Activated T-cell treated with anti-CD3 and anti-CD28 coated beads, Interleukin-2, amount 50 U/mL, for 72 hours (primary cell): Measurements from ENCODE around the gene RBBP5. TPM values are rescaled to one million over a fixed set of nuclear protein-coding genes. Genes with fewer than 3 reads are reported as not detected.

ENCODE experiments used
- ATAC-seq, 2 donors: fragments of 150-1000 bp; cut with Tn5 transposase; replicated peaks in 1 of 2; 2 replicates each; pipeline ENCODE4 v1.10.0; 2021; ENCODE audit warnings: moderate library complexity in 2 of 2, mild to moderate bottlenecking in 1 of 2
- DNase-seq, 2 donors: peaks; one replicate each; pipeline ENCODE4 v3.0.0; 2021 to 2022; ENCODE audit warnings: mixed read lengths in 1 of 2
- H3K27ac Mint-ChIP-seq: one replicate; pipeline ENCODE4 v1.8.0; 2022; ENCODE audit warnings: mild to moderate bottlenecking, moderate library complexity, mixed read lengths
- H3K27me3 Mint-ChIP-seq: one replicate; pipeline ENCODE4 v1.8.0; 2022; ENCODE audit warnings: low read depth, mixed read lengths
- H3K36me3 Mint-ChIP-seq, 2 donors: one replicate each; pipeline ENCODE4 v1.8.0; 2022; ENCODE audit warnings: mixed read lengths in 2 of 2, mild to moderate bottlenecking in 1 of 2; ENCODE audit not compliant: insufficient read depth in 2 of 2
- H3K4me1 Mint-ChIP-seq: one replicate; pipeline ENCODE4 v1.8.0; 2022; ENCODE audit warnings: low read depth, mixed read lengths
- H3K4me3 Mint-ChIP-seq, 2 donors: one replicate each; pipeline ENCODE4 v1.8.0; 2022; ENCODE audit warnings: mild to moderate bottlenecking in 2 of 2, mixed read lengths in 2 of 2, moderate library complexity in 2 of 2
- H3K9me3 Mint-ChIP-seq, 2 donors: one replicate each; pipeline ENCODE4 v1.8.0; 2022; ENCODE audit warnings: mixed read lengths in 2 of 2
- total RNA-seq, 2 donors: library from RNA; stranded (reverse); gene quantifications; one replicate each; pipeline ENCODE4 v1.2.3, GENCODE V29; 2022

Gene RBBP5
- total RNA-seq, 2 donors from 2014 or later = 19.9 to 28.4 TPM

GRCh38 chr1:205118752-205119151, 3.0 kb downstream of the RBBP5 start:
- DNase-seq = no peak
- H3K27ac Mint-ChIP-seq = peak overlapping the region; percentile 74
- peaks cover 35% of the 10 kb centered on the region for H3K4me1 Mint-ChIP-seq

GRCh38 chr1:205111354-205111753, 10.4 kb downstream of the RBBP5 start:
- H3K27me3 Mint-ChIP-seq = no peaks in the 10 kb centered on the region
- H3K27ac Mint-ChIP-seq = peak overlapping the region; percentile 0
- H3K36me3 Mint-ChIP-seq = peaks cover 3 to 8% of the 10 kb centered on the region in 2 donors
- H3K4me3 Mint-ChIP-seq = no peak overlapping the region
- ATAC-seq = peak in 1 of 2 donors; percentile 28
- no peaks in the 10 kb centered on the region for H3K4me1 Mint-ChIP-seq
- H3K9me3 Mint-ChIP-seq = no peaks in the 10 kb centered on the region
- DNase-seq = no peak

More at GRCh38 chr1:205118752-205119151, 3.0 kb downstream of the RBBP5 start:
- Mint-ChIP-seq H3K9me3 (no peaks in the 10 kb centered on the region), H3K36me3 (peaks cover 1 to 14% of the 10 kb centered on the region in 2 donors), H3K27me3 (no peaks in the 10 kb centered on the region), H3K4me3 (peak overlapping the region in 1 of 2 donors; percentile 35)
- ATAC-seq = no peak

DNA sequence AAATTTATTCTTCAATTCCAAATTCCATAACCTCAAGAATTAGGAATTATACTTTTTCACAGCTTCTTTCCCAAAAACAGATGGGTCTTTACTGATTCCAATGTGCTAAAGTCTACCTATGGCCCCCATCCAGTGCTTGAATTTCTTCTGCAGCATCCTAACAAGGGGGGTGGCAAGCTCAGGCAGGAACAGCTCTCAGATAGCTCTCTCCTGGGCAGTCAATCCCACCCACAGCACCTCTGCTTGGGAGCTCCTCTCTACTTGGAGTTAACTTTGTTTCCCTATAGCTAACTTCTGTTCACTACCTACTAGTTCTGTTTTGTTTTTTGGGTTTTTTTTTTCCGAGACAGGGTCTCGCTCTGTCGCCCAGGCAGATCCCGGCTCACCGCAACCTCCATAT, 12.1 kb downstream of the RBBP5 start:
- ATAC-seq (no peak), DNase-seq (no peak)
- Mint-ChIP-seq H3K4me1 (no peaks in the 10 kb centered on the region), H3K27me3 (no peaks in the 10 kb centered on the region), H3K27ac (no peak overlapping the region), H3K36me3 (peaks cover 7 to 17% of the 10 kb centered on the region in 2 donors), H3K4me3 (no peak overlapping the region), H3K9me3 (no peaks in the 10 kb centered on the region)

GRCh38 chr1:205109269-205109668, 12.5 kb downstream of the RBBP5 start:
- ATAC-seq = no peak
- no peak for DNase-seq
- Mint-ChIP-seq H3K9me3 (no peaks in the 10 kb centered on the region), H3K36me3 (peaks cover 7 to 20% of the 10 kb centered on the region in 2 donors), H3K4me3 (no peak overlapping the region), H3K27ac (peak overlapping the region; percentile 69), H3K4me1 (no peaks in the 10 kb centered on the region), H3K27me3 (no peaks in the 10 kb centered on the region)

DNA sequence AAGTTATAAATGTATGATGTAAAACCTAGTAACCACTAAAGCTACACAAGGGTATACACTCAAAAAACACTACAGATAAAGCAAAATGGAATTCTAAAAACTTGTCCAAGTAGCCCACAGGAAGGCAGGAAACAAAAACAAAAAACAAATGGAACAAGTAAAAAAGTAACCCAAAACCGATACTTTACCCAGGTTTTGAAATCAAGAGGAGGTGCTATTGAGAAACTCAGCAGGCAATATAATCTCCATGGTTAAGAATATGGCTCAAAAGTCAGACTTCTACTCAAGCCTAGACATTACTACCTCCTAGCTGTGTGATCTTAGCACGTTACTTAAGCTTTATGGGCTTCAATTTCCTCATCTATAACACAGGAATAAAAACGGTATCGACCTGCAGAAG, 13.3 kb downstream of the RBBP5 start:
- Mint-ChIP-seq H3K4me1 (no peaks in the 10 kb centered on the region), H3K27ac (peak overlapping the region; percentile 86), H3K36me3 (peaks cover 7 to 28% of the 10 kb centered on the region in 2 donors), H3K27me3 (no peaks in the 10 kb centered on the region), H3K4me3 (no peak overlapping the region), H3K9me3 (no peaks in the 10 kb centered on the region)
- no peak for DNase-seq
- ATAC-seq = no peak

- ATAC-seq (no peak), DNase-seq (no peak)
- H3K27me3 Mint-ChIP-seq = no peaks in the 10 kb centered on the region
- no peaks in the 10 kb centered on the region for H3K9me3 Mint-ChIP-seq
- no peaks in the 10 kb centered on the region for H3K4me1 Mint-ChIP-seq
- peak overlapping the region; percentile 97 for H3K27ac Mint-ChIP-seq
- no peak overlapping the region for H3K4me3 Mint-ChIP-seq
- H3K36me3 Mint-ChIP-seq = peaks cover 9 to 36% of the 10 kb centered on the region in 2 donors
These were observed 14.5 kb downstream of the RBBP5 start for GRCh38 chr1:205107327-205107726.

GRCh38 chr1:205102404-205102803, 19.4 kb downstream of the RBBP5 start:
- no peak overlapping the region for H3K27ac Mint-ChIP-seq
- H3K36me3 Mint-ChIP-seq = peaks cover 10 to 45% of the 10 kb centered on the region in 2 donors
- no peak for DNase-seq

GRCh38 chr1:205098242-205098641, 23.5 kb downstream of the RBBP5 start:
- Mint-ChIP-seq H3K9me3 (no peaks in the 10 kb centered on the region), H3K4me3 (no peak overlapping the region), H3K36me3 (peaks cover 11 to 30% of the 10 kb centered on the region in 2 donors), H3K4me1 (no peaks in the 10 kb centered on the region), H3K27me3 (no peaks in the 10 kb centered on the region), H3K27ac (no peak overlapping the region)
- ATAC-seq (no peak), DNase-seq (no peak)

More at GRCh38 chr1:205102404-205102803, 19.4 kb downstream of the RBBP5 start:
- no peaks in the 10 kb centered on the region for H3K9me3 Mint-ChIP-seq
- no peak overlapping the region for H3K4me3 Mint-ChIP-seq
- H3K4me1 Mint-ChIP-seq = no peaks in the 10 kb centered on the region
- ATAC-seq = no peak
- H3K27me3 Mint-ChIP-seq = no peaks in the 10 kb centered on the region

DNA sequence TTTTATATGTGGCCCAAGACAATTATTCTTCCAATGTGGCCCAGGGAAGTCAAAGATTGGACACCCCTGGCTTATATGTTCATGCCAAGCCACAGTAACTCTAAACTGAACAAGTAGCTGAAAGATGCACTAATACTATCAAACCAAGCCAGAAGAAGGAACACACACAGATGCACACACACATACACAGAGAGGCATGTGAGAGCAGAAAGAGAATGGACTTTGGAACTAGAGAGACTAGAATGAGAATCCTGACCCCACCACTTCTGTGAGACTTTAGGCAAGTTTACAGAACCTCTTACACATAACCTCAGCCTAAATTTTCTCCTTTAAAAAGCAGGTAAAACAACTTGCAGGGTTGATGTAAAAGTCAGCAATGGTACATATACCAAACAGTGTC, 26.4 kb downstream of the RBBP5 start:
- H3K27ac Mint-ChIP-seq = no peak overlapping the region
- no peaks in the 10 kb centered on the region for H3K27me3 Mint-ChIP-seq
- peaks cover 7 to 31% of the 10 kb centered on the region in 2 donors for H3K36me3 Mint-ChIP-seq
- H3K9me3 Mint-ChIP-seq = no peaks in the 10 kb centered on the region
- ATAC-seq (no peak), DNase-seq (no peak)
- H3K4me1 Mint-ChIP-seq = no peaks in the 10 kb centered on the region
- H3K4me3 Mint-ChIP-seq = no peak overlapping the region

DNA sequence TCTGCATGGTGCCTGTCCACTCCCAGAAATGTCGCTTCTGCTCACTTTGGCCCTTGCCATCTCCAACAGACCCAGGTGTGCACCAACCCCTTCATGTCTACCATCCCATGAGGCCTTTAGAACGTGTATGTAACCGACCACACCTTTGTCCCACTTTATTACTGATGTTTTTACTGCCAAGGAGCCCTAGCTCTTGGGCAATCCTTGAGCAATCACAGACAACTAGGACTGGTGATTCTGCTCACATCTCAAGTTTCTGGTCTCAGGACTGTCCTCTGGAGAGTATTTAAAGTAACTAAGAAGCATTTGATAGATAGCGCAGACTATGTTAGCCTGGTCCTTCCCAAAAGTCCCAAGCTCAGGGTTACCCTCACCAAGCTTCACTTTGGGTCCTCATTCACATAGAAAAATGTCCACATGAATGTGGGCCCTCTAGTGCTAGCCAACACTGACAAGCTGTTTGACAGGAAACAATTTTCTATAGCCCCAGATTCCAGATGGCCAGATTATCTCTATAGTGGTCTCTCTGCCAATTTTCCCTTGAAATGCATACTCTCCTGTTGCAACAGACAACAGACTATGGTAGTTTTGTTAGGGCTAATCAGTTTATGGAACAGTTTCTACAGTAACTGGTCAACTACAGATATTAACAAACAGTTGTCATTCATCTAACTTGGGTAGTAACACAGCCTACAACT, 30.6 kb downstream of the RBBP5 start:
- no peaks in the 10 kb centered on the region for H3K4me1 Mint-ChIP-seq
- ATAC-seq (no peak), DNase-seq (no peak)
- H3K4me3 Mint-ChIP-seq = no peak overlapping the region
- no peak overlapping the region for H3K27ac Mint-ChIP-seq
- H3K9me3 Mint-ChIP-seq = no peaks in the 10 kb centered on the region
- H3K36me3 Mint-ChIP-seq = peaks cover 9 to 32% of the 10 kb centered on the region in 2 donors
- H3K27me3 Mint-ChIP-seq = no peaks in the 10 kb centered on the region

- Mint-ChIP-seq H3K9me3 (no peaks in the 10 kb centered on the region), H3K36me3 (peaks cover 2 to 23% of the 10 kb centered on the region in 2 donors), H3K4me1 (no peaks in the 10 kb centered on the region), H3K27me3 (no peaks in the 10 kb centered on the region), H3K27ac (no peak overlapping the region), H3K4me3 (no peak overlapping the region)
- ATAC-seq (no peak), DNase-seq (no peak)
These were observed 33.4 kb downstream of the RBBP5 start for GRCh38 chr1:205088341-205088740.

DNA sequence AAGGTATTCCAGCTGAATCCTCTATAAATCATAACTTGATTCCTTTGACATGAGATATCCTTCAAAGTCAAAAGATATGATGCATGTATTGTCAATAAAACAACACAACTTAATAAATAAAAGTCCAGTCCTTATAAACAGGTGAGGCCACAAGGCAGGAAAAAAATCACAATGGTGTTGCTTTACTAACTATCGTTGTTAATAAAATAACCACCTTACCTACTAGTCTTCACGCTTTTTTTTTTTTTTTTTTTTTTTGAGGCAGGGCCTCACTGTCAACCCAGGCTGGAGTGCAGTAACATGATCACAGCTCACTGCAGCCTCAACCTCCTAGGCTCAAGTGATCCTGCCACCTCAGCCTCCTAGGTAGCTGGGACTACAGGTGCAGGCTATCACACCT, 37.4 kb downstream of the RBBP5 start, which contains the start of gene TMEM81:
Gene TMEM81, minus strand, starts transcription at position 101 of the 400 bp plus-strand sequence. CDS start 140 bp downstream, outside the sequence.
- Mint-ChIP-seq H3K4me3 (no peak within 1 kb of the TSS), H3K27ac (no peak within 1 kb of the TSS), H3K27me3 (no peaks in the 10 kb centered on the region), H3K4me1 (no peaks in the 10 kb centered on the region), H3K36me3 (peaks cover 2 to 12% of the 10 kb centered on the region in 2 donors), H3K9me3 (no peaks in the 10 kb centered on the region)
- ATAC-seq (no peak), DNase-seq (no peak)

- ATAC-seq = no peak
These were observed 39.3 kb downstream of the RBBP5 start for GRCh38 chr1:205082431-205082830.

GRCh38 chr1:205077934-205078311, 43.9 kb downstream of the RBBP5 start:
- DNase-seq (no peak), ATAC-seq (no peak)
- no peaks in the 10 kb centered on the region for H3K9me3 Mint-ChIP-seq
- H3K27me3 Mint-ChIP-seq = no peaks in the 10 kb centered on the region
- no peak overlapping the region for H3K27ac Mint-ChIP-seq
- H3K4me3 Mint-ChIP-seq = no peak overlapping the region
- no peaks in the 10 kb centered on the region for H3K4me1 Mint-ChIP-seq
- H3K36me3 Mint-ChIP-seq = no peaks in the 10 kb centered on the region

More at GRCh38 chr1:205082431-205082830, 39.3 kb downstream of the RBBP5 start:
- Mint-ChIP-seq H3K4me3 (no peak overlapping the region), H3K36me3 (peaks cover 0 to 3% of the 10 kb centered on the region in 2 donors), H3K9me3 (no peaks in the 10 kb centered on the region), H3K27me3 (no peaks in the 10 kb centered on the region), H3K27ac (no peak overlapping the region), H3K4me1 (no peaks in the 10 kb centered on the region)
- DNase-seq = no peak
